Ascending aorta (tissue), 2 donors: Measurements from ENCODE around the gene LMO1. TPM values are rescaled to one million over a fixed set of nuclear protein-coding genes. Genes with fewer than 3 reads are reported as not detected.

Source experiments
- DNase-seq, 2 donors: peaks; one replicate each; pipeline ENCODE4 v3.0.0-alpha.2; 2019; ENCODE audit warnings: low spot score in 2 of 2
- H3K27ac ChIP-seq, 2 donors: fragments of 200-600 bp; sonication (generic); one replicate each; pipeline ENCODE4 v1.5.1; 2016 to 2017; ENCODE audit warnings: mild to moderate bottlenecking in 1 of 2
- H3K27me3 ChIP-seq: fragments of 200-600 bp; sonication (generic); one replicate; pipeline ENCODE4 v1.5.1; 2017
- H3K36me3 ChIP-seq, 2 donors: fragments of 200-600 bp; sonication (generic); one replicate each; pipeline ENCODE4 v1.5.1; 2016
- H3K4me1 ChIP-seq, 2 donors: fragments of 200-600 bp; sonication (generic); one replicate each; pipeline ENCODE4 v1.5.1; 2016 to 2017; ENCODE audit warnings: mild to moderate bottlenecking in 1 of 2
- H3K4me3 ChIP-seq, 2 donors: fragments of 200-600 bp; sonication (generic); one replicate each; pipeline ENCODE4 v1.5.1; 2016 to 2017; ENCODE audit warnings: mild to moderate bottlenecking in 1 of 2
- H3K9me3 ChIP-seq, 2 donors: fragments of 200-600 bp; sonication (generic); one replicate each; pipeline ENCODE4 v1.5.1; 2016
- CTCF ChIP-seq, 3 experiments: fragments of 200-600 bp in 2 of 3; fragments of 450-650 bp in 1 of 3; sonication (generic) in 2 of 3; IDR thresholded peaks; one replicate each; pipeline ENCODE4 v1.5.1; 2016 to 2019; ENCODE audit warnings: antibody characterized with exemption in 3 of 3, mild to moderate bottlenecking in 1 of 3, moderate library complexity in 1 of 3
- intact Hi-C: fragments of 100-400 bp; cut with DNase I; formaldehyde crosslinking; loops from one replicate; pipeline ENCODE4 v1.15.1; 2023
- total RNA-seq: library from RNA; depleted of rRNA; stranded (reverse); fragments of >200 nt; gene quantifications from one replicate; pipeline ENCODE4 v1.1.0, GENCODE V29; 2016

The LMO1 gene
- total RNA-seq, 1 donor from 2014 or later = not detected

- H3K4me3 ChIP-seq = no peak overlapping the region
These were observed 24.0 kb upstream of the LMO1 start for GRCh38 chr11:8287703-8288102.

GRCh38 chr11:8287297-8287696 is 23.6 kb upstream of the LMO1 start:
- no peak overlapping the region for H3K27ac ChIP-seq
- no peaks in the 10 kb centered on the region for H3K9me3 ChIP-seq
- TF ChIP-seq CTCF (IDR thresholded peaks at IDR 0.05) = no peak
- peaks cover 0 to 3% of the 10 kb centered on the region in 2 donors for H3K4me1 ChIP-seq
- H3K36me3 ChIP-seq = no peaks in the 10 kb centered on the region
- no peaks in the 10 kb centered on the region for H3K27me3 ChIP-seq
- intact Hi-C loops = no loop called here
- H3K4me3 ChIP-seq = no peak overlapping the region
- no peak for DNase-seq

More at GRCh38 chr11:8287703-8288102, 24.0 kb upstream of the LMO1 start:
- H3K9me3 ChIP-seq = no peaks in the 10 kb centered on the region
- intact Hi-C loops = no loop called here
- no peak for TF ChIP-seq CTCF (IDR thresholded peaks at IDR 0.05)
- H3K36me3 ChIP-seq = no peaks in the 10 kb centered on the region
- no peak overlapping the region for H3K27ac ChIP-seq
- no peaks in the 10 kb centered on the region for H3K27me3 ChIP-seq
- DNase-seq = no peak
- peaks cover 0 to 3% of the 10 kb centered on the region in 2 donors for H3K4me1 ChIP-seq

- H3K9me3 ChIP-seq = no peaks in the 10 kb centered on the region
- H3K27me3 ChIP-seq = no peaks in the 10 kb centered on the region
- intact Hi-C loops = no loop called here
- no peak overlapping the region for H3K4me3 ChIP-seq
- H3K27ac ChIP-seq = no peak overlapping the region
- no peak for DNase-seq
- H3K36me3 ChIP-seq = no peaks in the 10 kb centered on the region
- TF ChIP-seq CTCF (IDR thresholded peaks at IDR 0.05) = no peak
- H3K4me1 ChIP-seq = peaks cover 0 to 3% of the 10 kb centered on the region in 2 donors
These were observed 23.2 kb upstream of the LMO1 start for GRCh38 chr11:8286886-8287285.

- H3K27me3 ChIP-seq = no peaks in the 10 kb centered on the region
- no peak overlapping the region for H3K27ac ChIP-seq
- no peaks in the 10 kb centered on the region for H3K36me3 ChIP-seq
- H3K4me3 ChIP-seq = no peak overlapping the region
- no peak for DNase-seq
- H3K4me1 ChIP-seq = peaks cover 0 to 3% of the 10 kb centered on the region in 2 donors
- TF ChIP-seq CTCF (IDR thresholded peaks at IDR 0.05) = no peak
- no peaks in the 10 kb centered on the region for H3K9me3 ChIP-seq
- intact Hi-C loops = no loop called here
These were observed 22.1 kb upstream of the LMO1 start for GRCh38 chr11:8285796-8286195.

GRCh38 chr11:8285228-8285627 is 21.6 kb upstream of the LMO1 start:
- Histone ChIP-seq H3K27me3 (no peaks in the 10 kb centered on the region), H3K36me3 (no peaks in the 10 kb centered on the region), H3K9me3 (no peaks in the 10 kb centered on the region), H3K4me3 (no peak overlapping the region), H3K27ac (no peak overlapping the region), H3K4me1 (peaks cover 0 to 3% of the 10 kb centered on the region in 2 donors)
- intact Hi-C loops = no loop called here
- DNase-seq = no peak
- no peak for TF ChIP-seq CTCF (IDR thresholded peaks at IDR 0.05)
